IPS DF 6.9 (cell line): Measurements from ENCODE around the gene TRPM2.

Experiments used
- DNase-seq: peaks from one replicate; pipeline ENCODE4 v3.0.0-alpha.2; 2013; ENCODE audit warnings: low read depth, low spot score
- H3K27ac ChIP-seq: one replicate; pipeline ENCODE4 v1.5.1; 2013; ENCODE audit warnings: low read length, control low read depth
- H3K27me3 ChIP-seq: 2 replicates; pipeline ENCODE4 v1.6.1; 2013; ENCODE audit warnings: mild to moderate bottlenecking, low read length; ENCODE audit not compliant: control insufficient read depth, insufficient read depth
- H3K36me3 ChIP-seq: 2 replicates; pipeline ENCODE4 v1.6.1; 2013; ENCODE audit warnings: low read length; ENCODE audit not compliant: control insufficient read depth, insufficient read depth
- H3K4me1 ChIP-seq: 2 replicates; pipeline ENCODE4 v1.6.1; 2013; ENCODE audit warnings: low read length; ENCODE audit not compliant: control insufficient read depth, insufficient read depth
- H3K4me3 ChIP-seq: 2 replicates; pipeline ENCODE4 v1.5.1; 2013; ENCODE audit warnings: mild to moderate bottlenecking, low read length
- H3K9me3 ChIP-seq: 2 replicates; pipeline ENCODE4 v1.6.1; 2013; ENCODE audit warnings: low read length, inconsistent platforms; ENCODE audit not compliant: control insufficient read depth, insufficient read depth
- WGBS: extraction: QIAGEN DNeasy Blood & Tissue Kit; methylation state at CpG from one replicate; pipeline ENCODE4 v1.1.7; 2013; ENCODE audit warnings: mixed read lengths, missing lambda C conversion rate; ENCODE audit not compliant: insufficient read length, insufficient coverage; 5-methylcytosine and 5-hydroxymethylcytosine counted together

Gene TRPM2

DNA sequence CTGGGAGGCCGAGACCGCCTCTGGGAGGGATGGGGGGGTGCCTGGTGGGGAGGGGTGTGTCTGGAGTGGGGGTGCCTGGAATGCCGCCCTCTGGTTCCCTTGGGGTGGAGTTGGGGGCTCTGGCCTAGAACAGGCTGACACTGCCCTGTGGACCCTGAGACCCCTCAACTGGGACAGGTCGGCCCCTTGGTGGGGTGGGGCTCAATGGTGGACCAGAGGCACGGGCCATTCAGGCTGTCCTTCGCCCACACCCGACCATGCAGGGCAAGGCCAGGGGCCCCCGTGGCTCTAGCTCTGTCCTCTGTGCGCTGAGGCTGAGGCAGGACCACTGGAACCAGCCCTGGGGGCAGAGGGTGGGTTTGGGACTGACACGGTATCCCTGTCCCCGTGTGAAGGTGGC lies 38.9 kb upstream of the TRPM2 start:
- H3K27ac ChIP-seq, result no peak overlapping the region
- no peaks in the 10 kb centered on the region for H3K27me3 ChIP-seq
- H3K4me3 ChIP-seq, result no peak overlapping the region
- H3K9me3 ChIP-seq, result no peaks in the 10 kb centered on the region
- no CpG with 5 or more reads among the region's 11 CpGs for WGBS
- H3K36me3 ChIP-seq, result peaks cover 38% of the 10 kb centered on the region
- no peaks in the 10 kb centered on the region for H3K4me1 ChIP-seq
- no peak for DNase-seq

DNA sequence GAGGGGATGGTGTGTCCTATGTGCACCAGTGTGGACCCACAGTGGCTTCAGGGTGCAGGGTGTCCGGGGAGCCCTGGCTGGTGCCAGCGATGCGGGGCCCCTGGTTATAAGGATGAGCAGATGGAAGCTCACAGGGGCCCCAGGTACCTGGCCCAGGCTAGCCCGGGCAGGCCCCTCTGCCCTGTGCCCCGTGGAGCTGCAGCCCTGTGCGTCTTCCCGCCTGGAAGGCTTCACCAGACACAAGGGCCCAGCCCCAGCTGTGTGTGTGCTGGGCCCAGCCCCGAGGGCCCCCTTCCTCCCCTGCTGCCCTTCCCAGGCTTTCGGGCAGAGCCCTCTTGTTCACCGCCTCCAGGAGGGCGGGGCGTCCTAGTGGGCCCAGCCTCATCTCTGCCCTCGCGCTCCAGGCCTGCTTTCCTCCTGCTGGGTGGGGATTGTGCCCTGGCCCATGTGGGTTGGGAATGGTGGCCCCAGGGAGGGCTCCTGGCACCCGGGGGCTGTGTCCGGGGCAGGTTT lies 37.7 kb upstream of the TRPM2 start:
- H3K4me1 ChIP-seq, result no peaks in the 10 kb centered on the region
- WGBS, result no CpG with 5 or more reads among the region's 16 CpGs
- H3K4me3 ChIP-seq, result no peak overlapping the region
- DNase-seq, result no peak
- no peaks in the 10 kb centered on the region for H3K27me3 ChIP-seq
- no peak overlapping the region for H3K27ac ChIP-seq
- H3K9me3 ChIP-seq, result no peaks in the 10 kb centered on the region
- peaks cover 38% of the 10 kb centered on the region for H3K36me3 ChIP-seq

DNA sequence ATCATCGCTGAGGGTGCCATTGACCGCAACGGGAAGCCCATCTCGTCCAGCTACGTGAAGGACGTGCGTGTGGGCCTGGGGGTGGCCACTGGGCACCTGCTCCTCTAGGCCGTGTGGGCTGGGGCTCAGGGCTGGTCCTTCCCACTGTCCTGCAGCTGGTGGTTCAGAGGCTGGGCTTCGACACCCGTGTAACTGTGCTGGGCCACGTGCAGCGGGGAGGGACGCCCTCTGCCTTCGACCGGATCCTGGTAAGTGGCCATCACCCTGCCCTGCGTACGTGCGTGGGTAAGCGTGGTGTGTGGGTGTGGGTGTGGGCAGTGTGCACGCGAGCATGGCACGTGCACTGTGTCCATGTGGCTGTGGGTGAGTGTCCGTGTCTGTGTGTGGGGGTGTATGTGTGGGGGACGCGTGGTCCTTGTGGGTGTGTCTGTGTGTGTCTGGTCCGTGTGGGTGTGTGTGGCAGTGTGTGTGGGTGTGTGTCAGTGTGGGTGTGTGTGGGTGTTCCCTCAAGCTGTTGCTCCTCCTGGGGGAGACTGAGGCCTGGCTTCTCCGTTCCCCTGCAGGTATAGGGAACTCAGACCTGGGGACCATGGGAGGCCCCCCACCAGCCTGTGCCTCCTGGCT lies 37.0 kb upstream of the TRPM2 start:
- DNase-seq, result no peak
- WGBS, result no CpG with 5 or more reads among the region's 27 CpGs
- H3K27me3 ChIP-seq, result no peaks in the 10 kb centered on the region
- no peaks in the 10 kb centered on the region for H3K9me3 ChIP-seq
- H3K36me3 ChIP-seq, result peaks cover 34% of the 10 kb centered on the region
- H3K4me1 ChIP-seq, result no peaks in the 10 kb centered on the region
- H3K27ac ChIP-seq, result no peak overlapping the region
- no peak overlapping the region for H3K4me3 ChIP-seq

DNA sequence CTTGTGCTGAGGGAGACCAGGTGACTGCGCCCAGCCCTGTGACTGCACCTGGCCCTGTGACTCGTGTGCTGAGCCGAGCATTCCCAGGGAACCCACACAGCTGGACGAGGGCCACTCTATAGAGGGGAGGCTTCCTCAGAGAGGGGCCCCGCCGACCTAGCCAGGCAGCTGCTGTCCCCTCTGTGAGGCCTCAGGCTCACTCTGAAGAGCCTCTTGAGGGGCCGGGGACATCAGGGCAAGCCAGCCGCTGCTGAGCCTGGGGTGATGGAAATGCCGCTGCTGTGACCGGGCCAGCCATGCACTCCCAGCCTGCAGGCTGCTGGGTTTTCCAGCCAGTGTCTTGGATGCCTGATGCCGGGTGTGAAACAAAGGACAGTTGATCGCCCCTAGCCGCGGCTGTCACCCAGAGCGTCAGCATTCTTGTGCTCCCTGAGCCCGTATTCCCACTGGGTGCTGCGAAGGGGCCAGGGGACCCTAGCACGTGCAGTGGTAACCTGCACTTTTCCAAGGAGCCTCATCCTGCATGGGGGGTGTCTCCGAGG lies 36.1 kb upstream of the TRPM2 start:
- H3K9me3 ChIP-seq, result no peaks in the 10 kb centered on the region
- no peak for DNase-seq
- H3K4me1 ChIP-seq, result no peaks in the 10 kb centered on the region
- H3K36me3 ChIP-seq, result peaks cover 27% of the 10 kb centered on the region
- WGBS, result no CpG with 5 or more reads among the region's 19 CpGs
- H3K27ac ChIP-seq, result no peak overlapping the region
- no peaks in the 10 kb centered on the region for H3K27me3 ChIP-seq
- H3K4me3 ChIP-seq, result no peak overlapping the region

DNA sequence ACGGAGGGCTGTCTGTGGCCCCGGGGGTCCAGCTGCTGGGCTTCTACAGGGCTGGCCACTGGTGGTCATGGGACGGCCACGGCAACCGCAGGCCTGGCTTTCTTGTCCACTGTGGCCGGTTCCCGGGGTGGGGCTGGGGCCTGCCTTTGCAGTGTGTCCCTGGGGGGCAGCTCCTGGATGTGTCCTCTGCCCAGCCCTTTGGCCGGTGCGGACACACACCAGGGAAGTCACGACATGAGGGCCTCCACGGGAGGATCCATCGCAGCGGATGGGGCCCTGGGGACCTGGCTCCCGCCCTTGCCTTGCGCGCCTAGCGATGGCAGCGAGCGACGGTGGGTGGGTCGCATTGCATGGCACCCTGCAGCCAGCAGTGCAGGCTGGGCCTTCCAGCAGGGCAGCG lies 35.5 kb upstream of the TRPM2 start:
- Histone ChIP-seq H3K9me3 (no peaks in the 10 kb centered on the region), H3K27me3 (no peaks in the 10 kb centered on the region), H3K36me3 (peaks cover 26% of the 10 kb centered on the region), H3K4me1 (no peaks in the 10 kb centered on the region), H3K27ac (no peak overlapping the region), H3K4me3 (no peak overlapping the region)
- no peak for DNase-seq
- no CpG with 5 or more reads among the region's 22 CpGs for WGBS

DNA sequence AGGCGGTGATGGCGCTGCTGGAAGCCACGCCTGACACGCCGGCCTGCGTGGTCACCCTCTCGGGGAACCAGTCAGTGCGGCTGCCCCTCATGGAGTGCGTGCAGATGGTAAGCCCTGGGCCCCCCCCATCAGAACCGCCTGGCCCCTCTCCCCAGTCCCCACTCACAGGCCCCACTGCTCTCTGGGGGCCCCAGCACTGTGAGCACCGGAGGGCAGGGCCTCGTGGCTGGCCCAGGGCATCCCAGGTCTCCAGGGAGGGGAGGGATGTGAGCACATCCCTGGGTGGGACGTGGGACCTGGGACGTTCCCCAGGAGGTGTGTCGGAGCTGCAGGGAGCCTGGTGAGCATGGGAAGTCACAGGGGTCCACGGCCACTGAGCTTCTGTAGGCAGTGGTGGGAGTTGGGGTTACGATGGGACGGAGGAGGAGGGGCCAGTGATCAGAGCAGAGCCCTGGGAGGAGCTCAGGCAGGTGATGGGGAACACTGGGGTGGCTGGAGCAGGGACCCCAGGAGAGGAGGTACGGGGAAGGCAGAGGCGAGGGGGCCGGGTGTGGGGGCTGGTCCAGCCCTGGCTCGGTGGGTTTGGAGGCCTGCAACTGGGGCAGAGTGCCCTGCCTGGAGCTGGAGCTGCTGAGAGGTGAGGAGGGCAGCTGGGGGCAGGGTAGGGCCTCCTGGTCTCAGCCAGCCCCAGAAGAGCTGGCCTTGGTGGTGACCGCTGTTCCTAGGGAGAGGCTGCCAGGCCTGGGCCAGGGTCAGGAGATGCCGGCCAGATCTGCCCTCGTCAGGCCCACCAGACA lies 34.7 kb upstream of the TRPM2 start:
- DNase-seq, result no peak
- H3K27me3 ChIP-seq, result no peaks in the 10 kb centered on the region
- H3K36me3 ChIP-seq, result peaks cover 24% of the 10 kb centered on the region
- no peaks in the 10 kb centered on the region for H3K9me3 ChIP-seq
- no CpG with 5 or more reads among the region's 25 CpGs for WGBS
- H3K4me3 ChIP-seq, result no peak overlapping the region
- H3K4me1 ChIP-seq, result no peaks in the 10 kb centered on the region
- H3K27ac ChIP-seq, result no peak overlapping the region

DNA sequence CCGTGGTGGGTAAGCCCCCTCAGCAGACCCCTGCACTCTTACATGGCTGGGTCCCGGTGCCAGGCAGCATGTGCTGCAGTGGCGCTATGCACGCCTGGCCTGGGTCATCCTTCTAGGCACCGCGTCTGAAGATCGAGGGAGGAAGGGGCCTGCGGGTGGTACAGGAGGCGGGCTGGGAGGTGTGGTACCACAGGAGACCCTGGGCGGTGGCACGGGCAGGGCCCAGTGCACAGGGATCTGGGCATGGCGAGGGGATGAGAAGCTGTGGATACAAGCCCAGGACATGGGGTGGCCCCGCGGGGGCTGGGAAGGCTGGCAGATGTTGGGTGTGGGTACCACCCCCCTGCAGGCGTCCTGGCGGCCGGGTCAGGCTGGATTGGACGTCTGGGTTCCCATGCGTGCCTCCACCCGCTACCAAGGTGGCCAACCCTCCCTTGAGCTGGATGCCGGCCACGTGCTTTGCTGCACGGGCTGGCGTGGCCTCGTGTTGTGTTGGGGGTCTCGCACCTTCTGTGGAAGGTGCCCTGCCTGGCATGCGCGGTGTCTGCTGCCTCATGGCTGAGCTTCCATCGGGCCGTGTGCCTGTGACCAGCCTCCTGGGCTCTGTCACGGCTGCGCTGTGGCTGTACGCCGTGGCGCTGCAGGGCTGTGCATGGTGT lies 33.9 kb upstream of the TRPM2 start:
- H3K36me3 ChIP-seq, result peaks cover 26% of the 10 kb centered on the region
- H3K4me1 ChIP-seq, result no peaks in the 10 kb centered on the region
- WGBS, result no CpG with 5 or more reads among the region's 35 CpGs
- H3K27ac ChIP-seq, result no peak overlapping the region
- H3K9me3 ChIP-seq, result no peaks in the 10 kb centered on the region
- no peak overlapping the region for H3K4me3 ChIP-seq
- no peak for DNase-seq
- H3K27me3 ChIP-seq, result no peaks in the 10 kb centered on the region

DNA sequence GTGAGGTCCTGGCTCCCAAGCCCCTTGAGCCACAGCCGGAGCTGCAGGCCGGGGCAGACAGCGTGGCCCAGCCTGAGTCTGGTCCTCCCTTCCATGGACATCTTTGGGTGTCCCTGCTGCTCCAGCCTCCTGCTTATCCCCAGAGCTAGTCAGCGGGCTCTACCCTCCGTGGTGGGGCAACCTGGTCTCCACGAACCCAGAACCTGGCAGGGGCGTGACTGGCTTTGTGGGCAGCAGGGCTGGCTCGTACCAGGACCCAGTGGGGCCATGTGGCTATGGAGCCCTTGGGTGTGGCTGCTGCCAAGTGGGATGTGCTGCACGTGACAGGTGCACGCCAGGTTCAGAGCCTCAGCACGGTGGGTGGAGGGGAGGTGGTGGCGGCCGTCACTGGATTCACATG lies 32.6 kb upstream of the TRPM2 start:
- Histone ChIP-seq H3K27me3 (no peaks in the 10 kb centered on the region), H3K27ac (no peak overlapping the region), H3K36me3 (peaks cover 23% of the 10 kb centered on the region), H3K4me1 (no peaks in the 10 kb centered on the region), H3K9me3 (no peaks in the 10 kb centered on the region), H3K4me3 (no peak overlapping the region)
- no CpG with 5 or more reads among the region's 13 CpGs for WGBS
- no peak for DNase-seq

DNA sequence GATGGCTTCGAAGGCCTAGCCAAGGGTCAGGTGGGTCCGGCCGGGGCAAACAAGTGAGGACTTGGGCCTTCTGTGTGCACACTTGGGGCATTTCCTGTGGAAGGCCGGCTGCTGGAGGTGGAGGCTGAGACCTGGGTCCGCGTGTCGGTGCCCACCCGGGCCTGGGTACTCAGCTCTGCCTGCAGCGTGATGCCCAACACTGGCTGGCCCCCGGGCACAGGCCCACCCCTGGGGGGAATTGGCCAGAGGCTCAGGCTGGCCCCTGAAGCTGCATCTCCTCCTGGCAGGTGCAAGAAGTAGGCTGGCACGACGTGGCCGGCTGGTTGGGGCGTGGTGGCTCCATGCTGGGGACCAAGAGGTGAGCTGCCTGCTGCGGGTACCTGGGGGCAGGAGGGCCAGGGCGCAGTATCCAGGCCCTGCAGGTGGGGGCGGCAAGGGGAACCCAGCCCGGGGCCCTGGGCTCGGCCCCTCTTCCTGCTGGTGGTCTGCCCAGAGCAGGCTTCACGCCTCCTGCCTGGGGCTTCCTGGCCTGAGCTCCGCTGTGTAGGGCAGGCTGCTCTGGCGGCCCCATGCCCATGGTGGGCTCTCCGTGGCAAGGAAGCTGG lies 31.5 kb upstream of the TRPM2 start:
- no peaks in the 10 kb centered on the region for H3K27me3 ChIP-seq
- no peak overlapping the region for H3K27ac ChIP-seq
- DNase-seq, result no peak
- H3K36me3 ChIP-seq, result peaks cover 17% of the 10 kb centered on the region
- no CpG with 5 or more reads among the region's 23 CpGs for WGBS
- no peaks in the 10 kb centered on the region for H3K4me1 ChIP-seq
- H3K9me3 ChIP-seq, result no peaks in the 10 kb centered on the region
- H3K4me3 ChIP-seq, result no peak overlapping the region

DNA sequence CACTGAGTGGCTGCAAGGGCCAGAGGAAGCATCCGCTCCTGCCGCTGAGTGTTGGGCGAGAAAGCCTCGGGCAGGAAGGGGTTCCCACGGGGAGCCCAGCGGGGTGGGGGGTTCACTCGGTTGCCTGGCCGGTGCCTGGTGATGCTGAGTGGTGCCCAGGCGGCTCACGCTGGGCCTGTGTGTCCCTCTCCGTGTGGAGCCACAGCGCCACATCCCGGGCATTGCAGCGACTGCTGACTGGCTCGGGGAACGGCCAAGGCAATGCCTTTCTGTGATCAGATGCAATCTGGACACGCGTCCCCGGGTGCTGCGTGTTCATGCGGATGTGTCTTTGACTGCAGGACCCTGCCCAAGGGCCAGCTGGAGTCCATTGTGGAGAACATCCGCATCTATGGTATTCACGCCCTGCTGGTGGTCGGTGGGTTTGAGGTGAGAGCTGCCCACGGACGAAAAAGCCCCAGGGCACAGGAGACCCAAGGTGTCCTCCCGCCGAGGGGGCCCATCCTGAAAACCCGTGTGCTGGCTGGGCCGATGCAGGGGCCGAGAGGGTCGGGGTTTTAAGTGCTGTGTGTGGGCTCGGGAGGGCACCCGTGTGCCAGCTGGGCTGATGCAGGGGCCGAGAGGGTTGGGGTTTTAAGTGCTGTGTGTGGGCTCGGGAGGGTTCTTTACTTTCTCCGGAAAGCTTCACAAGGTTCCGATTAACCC lies 30.6 kb upstream of the TRPM2 start:
- H3K27ac ChIP-seq, result no peak overlapping the region
- DNase-seq, result no peak
- H3K36me3 ChIP-seq, result peaks cover 17% of the 10 kb centered on the region
- no peaks in the 10 kb centered on the region for H3K9me3 ChIP-seq
- no peaks in the 10 kb centered on the region for H3K27me3 ChIP-seq
- no CpG with 5 or more reads among the region's 38 CpGs for WGBS
- no peak overlapping the region for H3K4me3 ChIP-seq
- H3K4me1 ChIP-seq, result no peaks in the 10 kb centered on the region
